Fibroblast of lung (primary cell): ENCODE measurements around the gene FOXL2NB. TPM values are rescaled to one million over a fixed set of nuclear protein-coding genes. Genes with fewer than 3 reads are reported as not detected.

Experiments used
- DNase-seq, 2 donors: peaks; one replicate each; pipeline versions ENCODE4 v3.0.0 to v3.0.0-alpha.2; 2010; ENCODE audit warnings: low read depth in 2 of 2
- H2AFZ ChIP-seq: 2 replicates; pipeline ENCODE4 v1.5.1; 2012; ENCODE audit warnings: low read length, control low read depth, inconsistent platforms
- H3K27ac ChIP-seq: 2 replicates; pipeline ENCODE4 v1.5.1; 2011; ENCODE audit warnings: low read length, control low read depth; ENCODE audit not compliant: insufficient read depth
- H3K27me3 ChIP-seq: 2 replicates; pipeline ENCODE4 v1.5.1; 2011; ENCODE audit warnings: mild to moderate bottlenecking, low read length; ENCODE audit not compliant: control insufficient read depth, insufficient read depth
- H3K36me3 ChIP-seq: 2 replicates; pipeline ENCODE4 v1.5.1; 2011; ENCODE audit warnings: low read length; ENCODE audit not compliant: control insufficient read depth, insufficient read depth
- H3K4me1 ChIP-seq: 2 replicates; pipeline ENCODE4 v1.5.1; 2011; ENCODE audit warnings: low read length; ENCODE audit not compliant: control insufficient read depth, insufficient read depth; ENCODE audit errors: extremely low read depth
- H3K4me2 ChIP-seq: 2 replicates; pipeline ENCODE4 v1.5.1; 2011; ENCODE audit warnings: low read length, control low read depth; ENCODE audit not compliant: insufficient read depth; ENCODE audit errors: extremely low read depth
- H3K4me3 ChIP-seq, 4 experiments: fragments of 200-600 bp in 1 of 4; sonication (generic) in 1 of 4; replicated peaks in 1 of 4; 2 replicates each; pipeline ENCODE4 v1.5.1; 2011 to 2016; ENCODE audit warnings: low read length in 4 of 4, low read depth in 3 of 4, mild to moderate bottlenecking in 3 of 4, control low read depth in 2 of 4, inconsistent platforms in 1 of 4, mixed read lengths in 1 of 4; ENCODE audit not compliant: insufficient read depth in 1 of 4; ENCODE audit errors: control extremely low read depth in 1 of 4
- H3K79me2 ChIP-seq: 2 replicates; pipeline ENCODE4 v1.5.1; 2012; ENCODE audit warnings: mild to moderate bottlenecking, low read length, inconsistent platforms; ENCODE audit not compliant: control insufficient read depth, insufficient read depth
- H3K9ac ChIP-seq: 2 replicates; pipeline ENCODE4 v1.5.1; 2011; ENCODE audit warnings: mild to moderate bottlenecking, low read length, control low read depth; ENCODE audit not compliant: insufficient read depth
- H3K9me3 ChIP-seq: 2 replicates; pipeline ENCODE4 v1.5.1; 2012; ENCODE audit warnings: low read depth, low read length; ENCODE audit not compliant: control insufficient read depth, insufficient read depth
- H4K20me1 ChIP-seq: 2 replicates; pipeline ENCODE4 v1.5.1; 2011; ENCODE audit warnings: low read length; ENCODE audit not compliant: control insufficient read depth, insufficient read depth; ENCODE audit errors: extremely low read depth
- EZH2 ChIP-seq: IDR thresholded peaks from 2 replicates; pipeline ENCODE4 v1.5.1; 2012; ENCODE audit warnings: low read length, control low read depth, mild to moderate bottlenecking; ENCODE audit errors: missing control alignments
- polyA plus RNA-seq, 2 donors: library from polyadenylated mRNA; depleted of rRNA in 1 of 2; stranded (reverse) in 1 of 2; unstranded in 1 of 2; fragments of >200 nt; gene quantifications; 2 replicates each; pipeline ENCODE4 v1.2.1, GENCODE V29; 2011 to 2012; ENCODE audit warnings: missing spikeins in 1 of 2
- total RNA-seq: library from RNA; depleted of rRNA; stranded (reverse); fragments of >200 nt; gene quantifications from 2 replicates; pipeline ENCODE4 v1.2.1, GENCODE V29; 2014
- TF ChIP-seq, protein P1 (sequence below), 2 donors: IDR thresholded peaks in 1 of 2; conservative IDR thresholded peaks in 1 of 2; 1 replicate in 1 of 2; 2 replicates in 1 of 2; pipeline ENCODE4 v1.5.1; 2011 to 2012; ENCODE audit warnings: low read length in 2 of 2, control low read depth in 1 of 2, inconsistent platforms in 1 of 2, low read depth in 1 of 2, mild to moderate bottlenecking in 1 of 2

The FOXL2NB gene
- total and polyA plus RNA-seq, 2 donors (not counting 1 experiment from before 2014, with no cell fraction given) = not detected

GRCh38 chr3:138933981-138934691, 12.9 kb upstream of the FOXL2NB start:
- TF ChIP-seq EZH2 = no peak
- TF ChIP-seq, protein P1, sequence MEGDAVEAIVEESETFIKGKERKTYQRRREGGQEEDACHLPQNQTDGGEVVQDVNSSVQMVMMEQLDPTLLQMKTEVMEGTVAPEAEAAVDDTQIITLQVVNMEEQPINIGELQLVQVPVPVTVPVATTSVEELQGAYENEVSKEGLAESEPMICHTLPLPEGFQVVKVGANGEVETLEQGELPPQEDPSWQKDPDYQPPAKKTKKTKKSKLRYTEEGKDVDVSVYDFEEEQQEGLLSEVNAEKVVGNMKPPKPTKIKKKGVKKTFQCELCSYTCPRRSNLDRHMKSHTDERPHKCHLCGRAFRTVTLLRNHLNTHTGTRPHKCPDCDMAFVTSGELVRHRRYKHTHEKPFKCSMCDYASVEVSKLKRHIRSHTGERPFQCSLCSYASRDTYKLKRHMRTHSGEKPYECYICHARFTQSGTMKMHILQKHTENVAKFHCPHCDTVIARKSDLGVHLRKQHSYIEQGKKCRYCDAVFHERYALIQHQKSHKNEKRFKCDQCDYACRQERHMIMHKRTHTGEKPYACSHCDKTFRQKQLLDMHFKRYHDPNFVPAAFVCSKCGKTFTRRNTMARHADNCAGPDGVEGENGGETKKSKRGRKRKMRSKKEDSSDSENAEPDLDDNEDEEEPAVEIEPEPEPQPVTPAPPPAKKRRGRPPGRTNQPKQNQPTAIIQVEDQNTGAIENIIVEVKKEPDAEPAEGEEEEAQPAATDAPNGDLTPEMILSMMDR (conservative IDR thresholded peaks at IDR 0.05 in 1 of 2, IDR thresholded peaks at IDR 0.05 in 1 of 2; ENCODE audit: low read depth in 1 of 2, low read length in 2 of 2) = no peak
- Histone ChIP-seq H3K27me3 (peaks cover 42% of the 10 kb centered on the region), H3K4me2 (no peak overlapping the region), H3K79me2 (no peaks in the 10 kb centered on the region), H2AFZ (no peak overlapping the region), H3K9me3 (no peaks in the 10 kb centered on the region), H3K9ac (no peak overlapping the region), H4K20me1 (no peaks in the 10 kb centered on the region), H3K4me3 (no peak overlapping the region), H3K4me1 (peaks cover 2% of the 10 kb centered on the region), H3K36me3 (no peaks in the 10 kb centered on the region), H3K27ac (no peak overlapping the region)
- DNase-seq = no peak

DNA sequence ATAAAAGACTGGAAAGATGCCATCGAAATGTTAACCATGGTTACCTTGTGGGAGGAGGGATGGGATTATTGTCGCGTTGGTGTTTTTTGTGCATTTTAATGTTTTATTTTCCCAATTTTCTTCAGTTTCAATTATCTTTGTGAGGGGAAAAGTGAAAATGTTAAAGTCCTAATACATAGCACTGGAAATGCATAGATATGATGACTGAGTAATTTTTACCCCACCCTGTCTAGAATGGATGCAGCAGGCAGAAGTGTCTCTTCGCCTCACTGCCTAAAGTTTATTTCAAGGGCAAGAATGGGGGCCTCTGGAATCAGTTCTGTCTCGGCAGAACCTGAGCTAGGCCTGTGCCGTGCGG, 11.5 kb upstream of the FOXL2NB start:
- TF ChIP-seq, protein P1 (conservative IDR thresholded peaks at IDR 0.05 in 1 of 2, IDR thresholded peaks at IDR 0.05 in 1 of 2; ENCODE audit: low read depth in 1 of 2, low read length in 2 of 2) = no peak
- no peak for TF ChIP-seq EZH2
- H3K9ac ChIP-seq = no peak overlapping the region
- DNase-seq = no peak
- no peak overlapping the region for H2AFZ ChIP-seq
- no peaks in the 10 kb centered on the region for H3K79me2 ChIP-seq
- peaks cover 2% of the 10 kb centered on the region for H3K4me1 ChIP-seq
- H4K20me1 ChIP-seq = no peaks in the 10 kb centered on the region
- no peak overlapping the region for H3K4me3 ChIP-seq
- no peaks in the 10 kb centered on the region for H3K36me3 ChIP-seq
- H3K4me2 ChIP-seq = peak overlapping the region; percentile 87
- H3K27me3 ChIP-seq = peaks cover 54% of the 10 kb centered on the region
- H3K27ac ChIP-seq = no peak overlapping the region
- no peaks in the 10 kb centered on the region for H3K9me3 ChIP-seq

DNA sequence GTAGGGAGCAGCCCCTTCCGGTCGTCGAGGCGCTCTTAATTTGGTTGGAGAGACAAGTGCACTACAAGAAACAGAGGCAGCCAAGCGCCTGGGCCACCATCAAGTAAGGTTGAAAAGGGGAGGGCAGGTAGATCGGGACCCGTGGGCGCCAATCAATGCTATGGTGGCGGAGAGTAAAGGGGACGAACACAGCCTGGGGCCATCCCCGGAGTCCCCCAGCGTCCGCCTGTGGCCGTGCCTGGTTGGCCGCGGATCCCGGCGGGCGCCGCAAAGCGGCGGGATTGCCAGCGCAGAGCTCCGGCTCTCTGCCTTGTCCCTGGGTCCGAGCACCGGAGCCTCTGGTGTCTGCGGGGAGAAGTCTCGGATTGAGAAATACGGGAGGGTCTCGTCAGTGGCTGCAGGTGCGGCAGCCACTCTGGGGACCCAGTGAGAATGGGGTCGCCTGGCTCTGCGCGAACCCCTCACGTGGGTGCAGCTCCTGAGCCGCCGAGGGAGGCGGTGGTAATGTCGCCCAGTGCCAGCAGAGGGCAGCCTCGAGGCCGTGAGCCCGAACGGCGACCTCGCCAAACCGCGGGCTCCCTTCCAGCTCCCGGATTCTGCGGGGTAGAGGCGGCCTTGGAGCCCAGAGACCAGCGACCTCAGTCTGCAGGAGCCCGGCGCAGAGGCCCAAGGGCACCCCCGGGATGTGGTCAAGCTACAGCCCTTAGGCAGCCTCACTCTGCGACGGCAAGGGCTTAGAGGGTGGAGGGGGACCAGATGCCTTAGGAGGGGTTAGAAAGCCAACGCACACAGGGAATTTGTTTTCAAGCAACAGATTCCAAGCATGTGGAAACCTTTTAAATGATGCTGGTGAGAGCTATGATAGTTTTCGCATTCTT, 10.9 kb upstream of the FOXL2NB start:
- Histone ChIP-seq H3K27me3 (peaks cover 61% of the 10 kb centered on the region), H3K4me3 (peak overlapping the region; percentile 27 to 50 (median 39)), H4K20me1 (no peaks in the 10 kb centered on the region), H2AFZ (peak overlapping the region; percentile 43), H3K79me2 (no peaks in the 10 kb centered on the region), H3K4me1 (peaks cover 2% of the 10 kb centered on the region), H3K27ac (no peak overlapping the region), H3K4me2 (peak overlapping the region; percentile 87), H3K36me3 (no peaks in the 10 kb centered on the region), H3K9me3 (no peaks in the 10 kb centered on the region), H3K9ac (no peak overlapping the region)
- TF ChIP-seq, protein P1 (conservative IDR thresholded peaks at IDR 0.05 in 1 of 2, IDR thresholded peaks at IDR 0.05 in 1 of 2; ENCODE audit: low read depth in 1 of 2, low read length in 2 of 2) = peak; percentile 66 to 79
- TF ChIP-seq EZH2 = no peak
- peak; percentile 41 to 50 for DNase-seq
